GM21737 (cell line): Measurements from ENCODE around the gene TMPRSS9.

Experiments
- ATAC-seq: cut with Tn5 transposase; IDR thresholded peaks from one replicate; pipeline ENCODE4 v1.9.1; 2021; ENCODE audit warnings: mild to moderate bottlenecking, moderate library complexity; ENCODE audit not compliant: unreplicated experiment

Gene TMPRSS9

GRCh38 chr19:2359992-2360685 is at the start of gene TMPRSS9:
Gene TMPRSS9 (plus strand): TSS chr19:2360265. CDS start chr19:2389786, 29,521 bp downstream.
- ATAC-seq: no peak

- no peak for ATAC-seq
These were observed 49.0 kb upstream of the TMPRSS9 start for GRCh38 chr19:2311093-2311492.

- no peak for ATAC-seq
These were observed 47.1 kb upstream of the TMPRSS9 start for GRCh38 chr19:2312820-2313501.

- ATAC-seq: no peak
These were observed 44.8 kb upstream of the TMPRSS9 start for GRCh38 chr19:2315121-2315817.

DNA sequence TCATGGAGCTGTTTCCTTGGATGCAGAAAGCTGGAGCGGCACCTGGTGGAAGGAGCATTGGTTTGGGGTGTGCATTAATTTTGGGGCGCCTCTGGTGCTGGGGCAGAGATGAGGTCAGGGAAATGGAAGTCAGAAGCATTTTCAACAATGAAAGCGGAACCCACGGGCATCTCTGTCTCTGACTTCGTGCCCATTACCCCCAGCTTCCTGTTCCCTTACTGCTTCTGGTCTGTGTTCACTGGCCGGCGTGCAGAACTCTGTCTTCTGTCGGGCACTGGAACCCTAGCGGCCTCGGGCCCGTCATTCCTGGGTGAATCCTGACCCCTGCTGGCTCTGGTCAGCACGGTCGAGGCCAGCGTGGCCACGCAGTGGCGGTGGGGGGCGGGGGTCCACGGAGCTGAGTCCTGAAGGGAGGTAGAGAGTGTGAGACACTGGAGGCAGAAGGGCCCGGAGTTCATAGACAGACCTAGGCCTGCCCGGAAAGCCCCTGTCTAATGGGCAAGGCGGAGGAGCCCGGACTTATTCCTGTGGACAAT is 44.2 kb upstream of the TMPRSS9 start:
- no peak for ATAC-seq

DNA sequence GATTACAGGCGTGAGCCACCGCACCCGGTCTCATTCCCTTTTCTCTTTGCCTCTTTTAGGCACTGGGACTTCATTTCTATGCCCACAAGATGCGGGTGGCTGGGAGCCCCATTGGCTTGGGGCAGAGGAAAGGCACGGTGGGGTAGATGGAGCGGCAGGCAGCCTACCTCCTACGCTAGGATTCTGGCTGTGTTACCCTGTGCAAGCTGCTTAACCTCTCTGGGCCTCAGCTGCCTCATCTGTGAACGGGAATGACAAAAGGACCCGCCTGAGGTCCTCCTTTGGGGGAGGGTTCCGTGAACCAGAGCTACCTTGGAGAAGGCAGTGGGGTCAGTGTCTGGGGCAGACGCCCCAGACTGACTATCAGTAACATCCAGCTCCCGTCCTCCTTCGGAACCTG is 42.8 kb upstream of the TMPRSS9 start:
- ATAC-seq: no peak

DNA sequence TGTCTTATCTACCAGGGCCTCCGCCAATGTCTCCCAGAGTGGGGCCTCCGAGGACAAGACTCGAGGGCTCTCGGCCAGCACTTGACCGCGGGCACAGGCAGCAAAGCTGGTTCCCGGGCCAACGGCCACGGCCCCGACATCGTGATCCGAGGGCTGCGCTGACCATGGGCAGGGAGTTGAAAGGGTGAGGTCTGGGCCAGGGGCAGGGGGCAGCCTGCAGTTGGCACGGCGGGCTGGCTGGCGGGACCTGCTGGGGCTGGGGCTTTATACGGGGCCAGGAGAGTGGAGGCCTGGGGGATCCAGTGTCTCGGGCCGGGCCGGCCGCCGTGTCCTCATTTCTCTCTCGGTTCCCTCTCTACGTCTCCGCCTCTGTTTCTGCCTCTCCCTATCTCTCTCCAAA is 42.3 kb upstream of the TMPRSS9 start:
- no peak for ATAC-seq

GRCh38 chr19:2318923-2319322 is 41.1 kb upstream of the TMPRSS9 start:
- no peak for ATAC-seq

GRCh38 chr19:2319551-2319950 is 40.5 kb upstream of the TMPRSS9 start:
- no peak for ATAC-seq

DNA sequence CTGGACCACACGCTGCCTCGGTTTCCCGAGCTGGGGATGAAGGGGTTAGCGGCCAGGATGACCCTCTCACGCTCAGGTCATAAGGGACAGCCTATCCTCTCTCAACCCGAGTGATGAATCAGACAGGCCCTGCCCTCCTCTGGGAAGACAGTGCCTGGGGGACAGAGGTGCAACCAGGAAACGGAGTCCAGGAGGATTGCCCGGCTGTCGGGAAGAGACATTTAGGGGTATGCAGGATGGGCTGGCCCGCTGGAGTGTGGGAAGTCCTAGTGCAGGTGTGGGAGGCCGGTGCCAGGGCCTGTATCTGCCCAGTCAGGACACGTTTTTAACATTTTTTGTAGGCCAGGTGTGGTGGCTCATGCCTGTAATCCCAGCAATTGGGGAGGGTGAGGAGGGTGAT is 40.0 kb upstream of the TMPRSS9 start:
- ATAC-seq: no peak

DNA sequence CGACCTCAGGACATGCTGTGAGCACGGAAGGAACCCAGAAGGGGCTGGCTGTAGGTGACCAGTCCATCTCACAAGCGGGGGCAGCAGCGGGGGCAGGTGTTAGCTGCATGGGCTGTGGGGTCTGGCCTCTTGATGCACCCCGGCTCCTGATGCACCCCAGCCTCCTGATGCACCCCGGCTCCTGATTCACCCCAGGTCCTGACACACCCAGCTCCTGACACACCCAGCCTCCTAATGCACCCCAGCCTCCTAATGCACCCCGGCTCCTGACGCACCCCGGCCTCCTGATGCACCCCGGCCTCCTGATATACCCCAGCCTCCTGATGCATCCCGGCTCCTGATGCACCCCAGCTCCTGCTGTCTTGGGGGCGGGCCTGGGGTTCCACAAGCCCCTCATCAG is 39.1 kb upstream of the TMPRSS9 start:
- ATAC-seq: no peak

DNA sequence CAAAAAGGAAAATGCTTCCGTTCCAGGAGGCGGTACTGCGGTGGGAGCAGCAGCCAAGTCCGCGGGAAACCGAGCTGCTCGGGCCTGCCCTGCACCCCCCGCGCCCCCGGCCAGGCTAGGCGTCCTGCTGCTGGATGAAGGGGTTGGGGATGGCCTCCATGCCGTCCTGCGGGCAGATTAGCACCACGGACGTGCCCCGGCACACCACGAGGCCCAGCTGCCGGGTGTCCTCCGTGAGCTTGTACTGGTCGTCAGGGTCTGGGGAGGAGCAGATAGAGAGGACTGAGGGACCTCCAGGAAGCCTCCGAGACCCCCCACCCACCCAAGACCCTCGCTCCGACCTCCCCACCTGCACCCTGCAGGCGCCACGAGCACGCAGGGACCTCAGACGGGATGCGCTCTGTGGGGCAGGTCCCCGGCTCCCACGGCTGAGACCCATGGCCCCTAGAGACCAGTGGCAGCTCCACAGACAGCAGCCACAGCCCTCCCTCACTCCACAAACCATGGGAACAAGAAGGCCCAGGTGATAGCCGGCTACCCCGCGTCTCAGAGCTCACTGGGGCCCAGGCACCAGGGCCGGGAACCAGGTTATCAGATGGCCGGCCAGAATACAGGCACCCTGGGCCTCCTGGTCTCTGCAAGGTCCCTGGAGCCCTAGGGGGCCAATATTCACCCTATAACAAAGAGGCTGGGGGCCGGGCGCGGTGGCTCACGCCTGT is 38.3 kb upstream of the TMPRSS9 start:
- no peak for ATAC-seq

GRCh38 chr19:2323707-2324106 is 36.4 kb upstream of the TMPRSS9 start:
- ATAC-seq: no peak

GRCh38 chr19:2324220-2324948 is 35.7 kb upstream of the TMPRSS9 start:
- ATAC-seq: no peak

DNA sequence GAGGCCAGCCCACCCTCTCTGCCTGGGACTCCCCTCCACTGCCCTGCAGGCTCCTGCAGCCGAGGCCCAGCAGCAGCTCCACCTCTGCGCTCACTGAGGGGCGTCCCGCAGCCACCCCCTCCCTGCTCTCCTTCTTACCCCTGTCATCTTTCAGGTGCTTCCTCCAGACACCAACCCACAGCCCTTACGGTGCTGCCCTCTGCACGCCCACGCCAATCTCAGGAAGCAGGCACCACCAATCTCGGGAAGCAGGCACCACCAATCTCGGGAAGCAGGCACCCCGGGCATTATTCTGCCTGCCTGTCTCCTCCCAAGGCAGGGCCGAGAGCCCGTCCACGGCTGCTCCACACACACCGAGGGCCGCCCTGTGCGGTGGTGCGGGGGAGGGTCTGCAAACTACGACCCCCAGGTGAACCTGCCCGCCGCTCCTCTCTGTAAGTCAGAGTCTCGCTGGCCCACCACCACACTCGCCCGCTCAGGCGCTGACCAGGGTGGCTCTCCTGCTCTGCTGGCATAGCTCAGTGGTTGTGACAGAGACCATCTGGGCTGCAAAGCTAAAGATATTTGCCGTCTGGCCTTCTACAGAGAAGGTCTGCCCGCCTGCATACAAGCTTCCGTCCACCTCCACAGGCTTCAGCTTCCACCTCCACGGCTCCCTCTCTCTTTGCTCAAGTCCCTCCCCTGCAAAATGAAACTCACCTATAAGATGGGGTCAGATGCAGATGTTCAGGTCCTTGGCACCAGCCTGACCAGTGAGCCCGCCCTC is 34.6 kb upstream of the TMPRSS9 start:
- ATAC-seq: no peak

- ATAC-seq: no peak
These were observed 33.2 kb upstream of the TMPRSS9 start for GRCh38 chr19:2326699-2327360.

DNA sequence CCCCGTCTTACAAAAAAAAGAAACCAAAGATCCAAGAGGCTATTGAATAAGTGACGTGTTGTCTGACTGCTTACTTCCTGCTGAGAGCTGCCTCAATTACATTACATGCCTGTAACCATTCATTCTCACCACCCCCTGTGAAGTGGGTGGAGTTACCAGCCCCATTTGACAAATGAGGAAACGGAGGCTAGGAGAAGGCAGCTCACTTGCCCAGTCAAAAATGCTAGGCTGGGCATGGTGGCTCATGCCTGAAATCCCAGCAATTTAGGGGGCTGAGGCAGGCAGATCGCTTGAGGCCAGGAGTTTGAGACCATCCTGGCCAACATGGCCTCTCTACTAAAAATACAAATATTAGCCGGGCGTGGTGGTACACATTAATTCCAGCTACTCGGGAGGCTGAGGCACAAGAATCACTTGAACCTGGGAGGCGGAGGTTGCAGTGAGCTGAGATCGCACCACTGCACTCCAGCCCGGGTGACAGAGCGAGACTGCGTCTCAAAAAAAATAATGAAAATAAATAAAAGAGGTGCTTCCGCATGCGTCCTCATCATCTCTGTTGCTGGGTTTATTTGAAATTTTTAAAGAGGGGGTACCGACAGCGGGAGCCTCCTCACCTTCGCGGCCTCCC is 32.2 kb upstream of the TMPRSS9 start:
- ATAC-seq: no peak

- ATAC-seq: peak; percentile 43
These were observed 31.5 kb upstream of the TMPRSS9 start, which contains the start of the genes LSM7 and SPPL2B for GRCh38 chr19:2328401-2329148. Gene LSM7 (minus strand): TSS chr19:2328586. CDS start chr19:2328566, 20 bp downstream. Gene SPPL2B (plus strand): TSS chr19:2328684. CDS start chr19:2328710, 26 bp downstream.
